NCI-H1694 (cell line): ENCODE results near the gene SLCO1B1.
"Not testable (repeated sequence)": the region's sequence is repeated elsewhere in the genome, so short reads cannot be mapped to it uniquely, and the experiment has no call there.

Experiments
- DNase-seq: peaks from one replicate; lab custom pipeline; 2025; lab: John Stamatoyannopoulos, UW

The SLCO1B1 gene, protein sequence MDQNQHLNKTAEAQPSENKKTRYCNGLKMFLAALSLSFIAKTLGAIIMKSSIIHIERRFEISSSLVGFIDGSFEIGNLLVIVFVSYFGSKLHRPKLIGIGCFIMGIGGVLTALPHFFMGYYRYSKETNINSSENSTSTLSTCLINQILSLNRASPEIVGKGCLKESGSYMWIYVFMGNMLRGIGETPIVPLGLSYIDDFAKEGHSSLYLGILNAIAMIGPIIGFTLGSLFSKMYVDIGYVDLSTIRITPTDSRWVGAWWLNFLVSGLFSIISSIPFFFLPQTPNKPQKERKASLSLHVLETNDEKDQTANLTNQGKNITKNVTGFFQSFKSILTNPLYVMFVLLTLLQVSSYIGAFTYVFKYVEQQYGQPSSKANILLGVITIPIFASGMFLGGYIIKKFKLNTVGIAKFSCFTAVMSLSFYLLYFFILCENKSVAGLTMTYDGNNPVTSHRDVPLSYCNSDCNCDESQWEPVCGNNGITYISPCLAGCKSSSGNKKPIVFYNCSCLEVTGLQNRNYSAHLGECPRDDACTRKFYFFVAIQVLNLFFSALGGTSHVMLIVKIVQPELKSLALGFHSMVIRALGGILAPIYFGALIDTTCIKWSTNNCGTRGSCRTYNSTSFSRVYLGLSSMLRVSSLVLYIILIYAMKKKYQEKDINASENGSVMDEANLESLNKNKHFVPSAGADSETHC

DNA sequence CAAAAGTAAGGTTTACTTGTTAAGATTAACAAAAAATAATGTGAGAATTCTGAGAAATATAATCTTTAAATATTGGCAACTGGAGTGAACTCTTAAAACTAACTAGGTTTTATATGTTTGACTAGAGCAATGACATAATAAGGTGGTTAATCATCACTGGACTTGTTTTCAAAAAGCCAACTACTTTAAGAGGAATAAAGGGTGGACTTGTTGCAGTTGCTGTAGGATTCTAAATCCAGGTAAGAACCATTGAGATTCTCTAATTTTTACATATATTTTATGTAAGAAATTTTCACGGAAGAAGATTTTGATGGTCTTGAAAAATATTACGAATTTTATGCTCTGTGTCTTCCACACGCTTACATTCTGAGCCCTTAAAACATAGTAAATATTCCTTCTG is at the start of gene SLCO1B1:
Gene SLCO1B1, plus strand, starts transcription at position 197 of the 400 bp plus-strand sequence. CDS start 10,381 bp downstream, outside the sequence.
- DNase-seq: no peak

DNA sequence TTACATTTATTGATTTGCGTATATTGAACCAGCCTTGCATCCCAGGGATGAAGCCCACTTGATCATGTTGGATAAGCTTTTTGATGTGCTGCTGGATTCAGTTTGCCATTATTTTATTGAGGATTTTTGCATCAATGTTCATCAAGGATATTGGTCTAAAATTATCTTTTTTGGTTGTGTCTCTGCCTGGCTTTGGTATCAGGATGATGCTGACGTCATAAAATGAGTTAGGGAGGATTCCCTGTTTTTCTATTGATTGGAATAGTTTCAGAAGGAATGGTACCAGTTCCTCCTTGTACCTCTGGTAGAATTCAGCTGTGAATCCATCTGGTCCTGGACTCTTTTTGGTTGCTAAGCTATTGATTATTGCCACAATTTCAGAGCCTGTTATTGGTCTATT is 46.2 kb upstream of the SLCO1B1 start:
- not testable (repeated sequence) for DNase-seq

- DNase-seq: no peak
Observed at GRCh38 chr12:21111732-21112131, 19.3 kb upstream of the SLCO1B1 start.

GRCh38 chr12:21113266-21113665 is 17.7 kb upstream of the SLCO1B1 start:
- DNase-seq: no peak

GRCh38 chr12:21117995-21118394 is 13.0 kb upstream of the SLCO1B1 start:
- no peak for DNase-seq

DNA sequence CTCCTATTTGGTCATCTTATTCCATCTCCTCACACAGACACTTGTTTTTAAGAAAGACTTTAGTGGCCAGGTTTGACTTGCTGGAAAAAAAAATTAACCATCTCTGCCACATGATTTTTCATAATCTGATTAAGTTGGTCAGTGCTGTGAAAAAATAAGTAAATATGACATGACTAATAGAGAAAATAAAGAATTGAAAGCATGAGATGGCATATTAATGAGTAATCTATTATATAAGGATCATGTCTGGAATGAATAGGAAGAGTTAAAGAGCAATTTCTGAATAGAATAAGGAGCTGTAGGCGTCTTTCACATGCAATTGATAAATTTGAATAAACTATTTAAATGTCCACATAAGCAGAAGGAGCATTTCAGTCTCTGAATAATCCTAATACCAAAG is 12.2 kb upstream of the SLCO1B1 start:
- no peak for DNase-seq

- DNase-seq: no peak
Observed at GRCh38 chr12:21129351-21129750, 1.6 kb upstream of the SLCO1B1 start.

DNA sequence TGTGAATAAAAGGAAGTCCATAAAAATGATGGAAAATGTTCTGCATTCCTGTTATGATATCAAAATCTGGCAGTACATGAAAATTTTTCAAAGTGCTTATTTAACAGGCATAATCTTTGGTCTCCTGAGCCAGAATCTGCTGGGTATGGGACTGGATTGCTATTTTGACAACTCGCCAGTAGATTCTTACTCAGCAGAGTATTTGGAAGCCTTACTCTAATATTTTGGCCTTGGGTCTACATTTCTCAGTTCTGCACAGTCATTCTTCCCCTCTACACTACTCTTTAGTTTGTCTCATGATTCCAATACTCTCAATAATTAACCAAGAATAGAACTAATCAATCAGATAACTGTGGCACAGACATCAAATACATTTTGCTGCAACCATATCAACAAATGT is 1.1 kb upstream of the SLCO1B1 start:
- DNase-seq: no peak

- DNase-seq: not testable (repeated sequence)
Observed at GRCh38 chr12:21137318-21137999, 6.5 kb downstream of the SLCO1B1 start.

GRCh38 chr12:21138016-21138415 is 7.0 kb downstream of the SLCO1B1 start:
- DNase-seq: no peak

DNA sequence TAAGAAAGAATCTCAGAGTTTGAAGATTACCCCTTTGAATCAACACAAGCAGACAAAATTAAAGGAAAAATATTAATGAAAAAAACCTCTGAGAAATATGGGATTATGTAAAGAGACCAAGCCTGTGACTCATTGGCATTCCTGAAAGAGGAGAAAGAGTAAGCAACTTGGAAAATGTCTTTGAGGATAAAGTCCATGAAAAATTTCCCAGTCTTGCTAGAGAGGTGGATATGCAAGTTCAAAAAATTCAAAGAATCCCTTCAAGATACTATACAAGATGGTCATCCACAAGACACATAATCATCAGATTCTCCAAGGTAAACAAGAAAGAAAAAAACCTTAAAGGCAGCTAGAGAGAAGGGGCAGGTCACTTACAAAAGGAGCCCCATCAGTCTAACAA is 13.3 kb downstream of the SLCO1B1 start:
- DNase-seq: no peak

DNA sequence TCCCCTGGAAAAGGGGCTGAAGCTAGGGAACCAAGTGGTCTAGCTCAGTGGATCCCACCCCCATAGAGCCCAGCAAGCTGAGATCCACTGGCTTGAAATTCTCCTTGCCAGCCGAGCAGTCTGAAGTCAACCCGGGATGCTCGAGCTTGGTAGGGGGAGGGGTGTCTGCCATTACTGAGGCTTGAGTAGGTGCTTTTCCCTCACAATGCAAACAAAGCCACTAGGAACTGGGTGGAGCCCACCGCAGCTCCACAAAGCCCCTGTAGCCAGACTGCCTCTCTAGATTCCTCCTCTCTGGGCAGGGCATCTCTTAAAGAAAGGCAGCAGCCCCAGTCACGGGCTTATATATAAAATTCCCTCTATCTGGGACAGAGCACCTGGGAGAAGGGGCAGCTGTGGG is 18.9 kb downstream of the SLCO1B1 start:
- DNase-seq: not testable (repeated sequence)

- DNase-seq: no peak
Observed at GRCh38 chr12:21151184-21151583, 20.2 kb downstream of the SLCO1B1 start.

- no peak for DNase-seq
Observed at GRCh38 chr12:21155522-21156351, 24.7 kb downstream of the SLCO1B1 start.

- DNase-seq: no peak
Observed at GRCh38 chr12:21165048-21165447, 34.1 kb downstream of the SLCO1B1 start.

DNA sequence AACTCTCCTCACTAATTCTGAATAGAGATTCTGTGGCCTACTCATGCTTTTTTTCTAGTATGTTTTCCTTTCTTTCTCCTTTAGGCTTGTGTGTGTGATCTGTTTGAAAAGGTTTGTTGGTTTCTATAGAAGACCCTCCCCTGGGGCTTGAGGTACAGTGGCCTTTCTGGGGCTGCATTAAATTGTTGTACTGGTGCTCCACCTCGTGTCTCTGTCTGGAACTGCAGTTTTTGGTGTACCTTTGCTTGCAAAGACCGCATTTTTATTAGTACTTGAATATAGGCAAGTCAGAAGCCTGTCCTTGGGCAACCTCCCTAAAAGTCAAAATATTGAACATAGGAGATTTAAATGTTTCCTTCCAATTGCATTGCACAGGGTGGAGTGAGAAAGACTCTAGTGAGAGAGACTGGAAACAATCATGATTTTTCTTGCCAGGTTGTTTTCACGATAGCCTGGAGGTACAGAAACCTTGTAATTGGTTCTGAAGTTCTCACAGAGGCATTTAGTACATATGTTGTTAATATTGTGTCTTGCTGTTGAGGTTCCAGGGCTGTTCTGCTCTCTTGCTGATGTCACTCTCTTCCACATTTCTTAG is 39.0 kb downstream of the SLCO1B1 start:
- peak; percentile 50 for DNase-seq

GRCh38 chr12:21172079-21172478 is 41.1 kb downstream of the SLCO1B1 start:
- no peak for DNase-seq

GRCh38 chr12:21183721-21184275 is 52.8 kb downstream of the SLCO1B1 start:
- DNase-seq: no peak

GRCh38 chr12:21190016-21190415 is 59.0 kb downstream of the SLCO1B1 start:
- no peak for DNase-seq

DNA sequence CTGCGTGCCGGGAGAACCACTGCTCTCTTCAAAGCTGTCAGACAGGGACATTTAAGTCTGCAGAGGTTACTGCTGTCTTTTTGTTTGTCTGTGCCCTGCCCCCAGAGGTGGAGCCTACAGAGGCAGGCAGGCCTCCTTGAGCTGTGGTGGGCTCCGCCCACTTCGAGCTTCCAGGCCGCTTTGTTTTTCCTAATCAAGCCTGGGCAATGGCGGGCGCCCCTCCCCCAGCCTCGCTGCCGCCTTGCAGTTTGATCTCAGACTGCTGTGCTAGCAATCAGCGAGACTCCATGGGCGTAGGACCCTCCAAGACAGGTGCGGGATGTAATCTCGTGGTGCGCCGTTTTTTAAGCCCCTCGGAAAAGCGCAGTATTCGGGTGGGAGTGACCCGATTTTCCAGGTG is 83.4 kb downstream of the SLCO1B1 start:
- DNase-seq: peak; percentile 5

GRCh38 chr12:21219206-21219605 is 88.2 kb downstream of the SLCO1B1 start:
- no peak for DNase-seq
